H9 (cell line): ENCODE measurements around the gene CCKAR. TPM values are rescaled to one million over a fixed set of nuclear protein-coding genes. Genes with fewer than 3 reads are reported as not detected.

Source experiments
- DNase-seq: peaks from one replicate; pipeline ENCODE4 v3.0.0-alpha.2; 2017
- H2AFZ ChIP-seq: one replicate; pipeline ENCODE4 v1.6.1; 2013; ENCODE audit warnings: mild to moderate bottlenecking, low read length, control low read depth, moderate library complexity
- H2AK5ac ChIP-seq: 2 replicates; pipeline ENCODE4 v1.6.1; 2013; ENCODE audit warnings: low read length, control low read depth, mixed read lengths; ENCODE audit not compliant: insufficient read length
- H2BK120ac ChIP-seq: one replicate; pipeline ENCODE4 v1.6.1; 2013; ENCODE audit warnings: low read depth, mild to moderate bottlenecking, low read length, control low read depth, inconsistent platforms; ENCODE audit not compliant: poor library complexity, severe bottlenecking
- H2BK12ac ChIP-seq: 2 replicates; pipeline ENCODE4 v1.6.1; 2013; ENCODE audit warnings: low read length, control low read depth, mixed read lengths, low read depth; ENCODE audit not compliant: insufficient read length
- H2BK15ac ChIP-seq: 2 replicates; pipeline ENCODE4 v1.6.1; 2013; ENCODE audit warnings: low read depth, low read length, control low read depth
- H2BK20ac ChIP-seq: one replicate; pipeline ENCODE4 v1.6.1; 2013; ENCODE audit warnings: low read depth, mild to moderate bottlenecking, low read length, control low read depth, inconsistent platforms; ENCODE audit not compliant: poor library complexity, severe bottlenecking
- H2BK5ac ChIP-seq: 2 replicates; pipeline ENCODE4 v1.6.1; 2013; ENCODE audit warnings: low read length, control low read depth, mixed read lengths; ENCODE audit not compliant: insufficient read length
- H3K14ac ChIP-seq: 2 replicates; pipeline ENCODE4 v1.6.1; 2013; ENCODE audit warnings: low read length, control low read depth; ENCODE audit not compliant: insufficient read depth
- H3K18ac ChIP-seq: 2 replicates; pipeline ENCODE4 v1.6.1; 2013; ENCODE audit warnings: low read depth, mild to moderate bottlenecking, mixed read lengths, low read length, control low read depth; ENCODE audit not compliant: insufficient read length
- H3K23ac ChIP-seq: 2 replicates; pipeline ENCODE4 v1.6.1; 2013; ENCODE audit warnings: low read length, control low read depth, mixed read lengths, low read depth; ENCODE audit not compliant: insufficient read length
- H3K23me2 ChIP-seq: 2 replicates; pipeline ENCODE4 v1.6.1; 2013; ENCODE audit warnings: low read depth, mild to moderate bottlenecking, mixed read lengths, low read length, control low read depth; ENCODE audit not compliant: insufficient read length, poor library complexity, severe bottlenecking
- H3K27ac ChIP-seq: 2 replicates; pipeline ENCODE4 v1.5.1; 2013; ENCODE audit warnings: low read length, control low read depth, mixed read lengths, low read depth; ENCODE audit not compliant: insufficient read length
- H3K27me3 ChIP-seq: 2 replicates; pipeline ENCODE4 v1.6.1; 2013; ENCODE audit warnings: low read length, control low read depth, inconsistent platforms; ENCODE audit not compliant: insufficient read depth
- H3K4ac ChIP-seq: 2 replicates; pipeline ENCODE4 v1.6.1; 2013; ENCODE audit warnings: low read depth, mild to moderate bottlenecking, control low read depth, inconsistent platforms, low read length, moderate library complexity
- H3K4me1 ChIP-seq: 2 replicates; pipeline ENCODE4 v1.6.1; 2013; ENCODE audit warnings: low read length, control low read depth, inconsistent platforms; ENCODE audit not compliant: insufficient read depth
- H3K4me2 ChIP-seq: 2 replicates; pipeline ENCODE4 v1.6.1; 2013; ENCODE audit warnings: low read length, control low read depth, mixed read lengths; ENCODE audit not compliant: insufficient read length, insufficient read depth
- H3K56ac ChIP-seq: 2 replicates; pipeline ENCODE4 v1.6.1; 2013; ENCODE audit warnings: low read depth, mild to moderate bottlenecking, mixed read lengths, low read length, control low read depth; ENCODE audit not compliant: insufficient read length
- H3K79me1 ChIP-seq: 2 replicates; pipeline ENCODE4 v1.6.1; 2013; ENCODE audit warnings: low read depth, mild to moderate bottlenecking, moderate library complexity, low read length, control low read depth, inconsistent platforms; ENCODE audit not compliant: insufficient read depth, poor library complexity, severe bottlenecking
- H3K79me2 ChIP-seq: 2 replicates; pipeline ENCODE4 v1.6.1; 2013; ENCODE audit warnings: low read length, control low read depth, inconsistent platforms; ENCODE audit not compliant: insufficient read depth
- H3K9ac ChIP-seq: 2 replicates; pipeline ENCODE4 v1.6.1; 2013; ENCODE audit warnings: low read length, control low read depth, mixed read lengths; ENCODE audit not compliant: insufficient read length; ENCODE audit errors: extremely low read depth
- H3K9me3 ChIP-seq: one replicate; pipeline ENCODE4 v1.6.1; 2013; ENCODE audit warnings: low read depth, low read length, inconsistent platforms; ENCODE audit not compliant: control insufficient read depth
- H3T11ph ChIP-seq: one replicate; pipeline ENCODE4 v1.6.1; 2013; ENCODE audit warnings: mild to moderate bottlenecking, low read length, control low read depth, inconsistent platforms
- H4K20me1 ChIP-seq: one replicate; pipeline ENCODE4 v1.6.1; 2013; ENCODE audit not compliant: control insufficient read depth, insufficient read length, insufficient read depth
- H4K5ac ChIP-seq: 2 replicates; pipeline ENCODE4 v1.6.1; 2013; ENCODE audit warnings: low read depth, mild to moderate bottlenecking, mixed read lengths, low read length, control low read depth; ENCODE audit not compliant: insufficient read length
- H4K8ac ChIP-seq: replicated peaks from 2 replicates; pipeline ENCODE4 v1.6.1; 2013; ENCODE audit warnings: low read length, control low read depth, mixed read lengths, low read depth; ENCODE audit not compliant: insufficient read length
- H4K91ac ChIP-seq: 2 replicates; pipeline ENCODE4 v1.6.1; 2013; ENCODE audit warnings: low read depth, mild to moderate bottlenecking, moderate library complexity, mixed read lengths, low read length, control low read depth; ENCODE audit not compliant: insufficient read length
- H3K27ac Mint-ChIP-seq, 3 experiments: 2 replicates in 2 of 3; 3 replicates in 1 of 3; pipeline ENCODE4 v1.8.0; 2020 to 2021; ENCODE audit warnings: mixed read lengths in 3 of 3, mild to moderate bottlenecking in 1 of 3, moderate library complexity in 1 of 3
- H3K27me3 Mint-ChIP-seq: 2 replicates; pipeline ENCODE4 v1.8.0; 2021; ENCODE audit warnings: low read depth, mild to moderate bottlenecking, moderate library complexity, mixed read lengths
- H3K36me3 Mint-ChIP-seq, 3 experiments: 2 replicates in 2 of 3; 3 replicates in 1 of 3; pipeline ENCODE4 v1.8.0; 2020 to 2021; ENCODE audit warnings: low read depth in 3 of 3, mixed read lengths in 3 of 3; ENCODE audit not compliant: insufficient read depth in 1 of 3
- H3K4me1 Mint-ChIP-seq, 2 experiments: 2 replicates each; pipeline ENCODE4 v1.8.0; 2020; ENCODE audit warnings: mixed read lengths in 2 of 2
- H3K4me3 Mint-ChIP-seq, 2 experiments: 2 replicates in 1 of 2; 3 replicates in 1 of 2; pipeline ENCODE4 v1.8.0; 2020 to 2021; ENCODE audit warnings: mild to moderate bottlenecking in 2 of 2, mixed read lengths in 2 of 2, moderate library complexity in 1 of 2
- H3K9me3 Mint-ChIP-seq, 2 experiments: 2 replicates in 1 of 2; 3 replicates in 1 of 2; pipeline ENCODE4 v1.8.0; 2020; ENCODE audit warnings: mild to moderate bottlenecking in 2 of 2, mixed read lengths in 2 of 2, moderate library complexity in 1 of 2
- WGBS: extraction: QIAGEN DNeasy Blood & Tissue Kit; methylation state at CpG from one replicate; pipeline ENCODE4 v1.1.7; 2013; ENCODE audit warnings: missing lambda C conversion rate, low lambda C conversion rate, mixed read lengths; ENCODE audit not compliant: insufficient read length; ENCODE audit errors: extremely low coverage; 5-methylcytosine and 5-hydroxymethylcytosine counted together
- total RNA-seq: library from RNA; stranded (reverse); gene quantifications from 2 replicates; pipeline ENCODE4 v1.2.1, GENCODE V29; 2021
- TF ChIP-seq, protein P1 (sequence below): fragments of 200-600 bp; sonication (generic); conservative IDR thresholded peaks from 3 replicates; pipeline ENCODE4 v1.8.0; 2021; ENCODE audit warnings: antibody characterized with exemption, mild to moderate bottlenecking

Gene CCKAR
- total RNA-seq, 1 experiment from 2014 or later: not detected

GRCh38 chr4:26524011-26524410, 33.7 kb upstream of the CCKAR start:
- Mint-ChIP-seq H3K36me3 (no peaks in the 10 kb centered on the region), H3K27ac (no peak overlapping the region), H3K9me3 (no peaks in the 10 kb centered on the region), H3K27me3 (no peaks in the 10 kb centered on the region; the same call in 1 of the 2 replicates), H3K4me3 (no peak overlapping the region), H3K4me1 (peaks cover under 1 to 3% of the 10 kb centered on the region in 2 experiments; a peak in 2 of 4 replicates)
- Histone ChIP-seq H2AFZ (no peak overlapping the region), H2BK12ac (no peak overlapping the region), H3K18ac (no peak overlapping the region), H3K23ac (no peak overlapping the region), H3K79me1 (no peaks in the 10 kb centered on the region), H2BK120ac (no peak overlapping the region), H3K4me1 (no peaks in the 10 kb centered on the region; the same call in 1 of the 2 replicates), H3K9me3 (no peaks in the 10 kb centered on the region), H3K4me2 (no peak overlapping the region), H3K4ac (no peak overlapping the region), H4K20me1 (no peaks in the 10 kb centered on the region), H4K5ac (no peak overlapping the region), H3K9ac (no peak overlapping the region), H2BK20ac (no peak overlapping the region), H3K14ac (no peak overlapping the region), H3K27me3 (no peaks in the 10 kb centered on the region), H3K23me2 (no peaks in the 10 kb centered on the region), H2AK5ac (no peak overlapping the region), H2BK5ac (no peak overlapping the region), H3T11ph (no peak overlapping the region), H4K91ac (no peak overlapping the region), H3K56ac (no peak overlapping the region), H4K8ac (no peak overlapping the region), H3K27ac (no peak overlapping the region), H2BK15ac (no peak overlapping the region), H3K79me2 (no peaks in the 10 kb centered on the region)
- no CpG with 5 or more reads among the region's 1 CpG for WGBS
- no peak for DNase-seq
- TF ChIP-seq, protein P1, sequence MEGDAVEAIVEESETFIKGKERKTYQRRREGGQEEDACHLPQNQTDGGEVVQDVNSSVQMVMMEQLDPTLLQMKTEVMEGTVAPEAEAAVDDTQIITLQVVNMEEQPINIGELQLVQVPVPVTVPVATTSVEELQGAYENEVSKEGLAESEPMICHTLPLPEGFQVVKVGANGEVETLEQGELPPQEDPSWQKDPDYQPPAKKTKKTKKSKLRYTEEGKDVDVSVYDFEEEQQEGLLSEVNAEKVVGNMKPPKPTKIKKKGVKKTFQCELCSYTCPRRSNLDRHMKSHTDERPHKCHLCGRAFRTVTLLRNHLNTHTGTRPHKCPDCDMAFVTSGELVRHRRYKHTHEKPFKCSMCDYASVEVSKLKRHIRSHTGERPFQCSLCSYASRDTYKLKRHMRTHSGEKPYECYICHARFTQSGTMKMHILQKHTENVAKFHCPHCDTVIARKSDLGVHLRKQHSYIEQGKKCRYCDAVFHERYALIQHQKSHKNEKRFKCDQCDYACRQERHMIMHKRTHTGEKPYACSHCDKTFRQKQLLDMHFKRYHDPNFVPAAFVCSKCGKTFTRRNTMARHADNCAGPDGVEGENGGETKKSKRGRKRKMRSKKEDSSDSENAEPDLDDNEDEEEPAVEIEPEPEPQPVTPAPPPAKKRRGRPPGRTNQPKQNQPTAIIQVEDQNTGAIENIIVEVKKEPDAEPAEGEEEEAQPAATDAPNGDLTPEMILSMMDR: no peak
